ELR (cell line): ENCODE measurements around the gene EARS2.
"Not testable (repeated sequence)": the region's sequence is repeated elsewhere in the genome, so short reads cannot be mapped to it uniquely, and the experiment has no call there.

Experiments used
- DNase-seq: peaks from one replicate; pipeline ENCODE4 v3.0.0-alpha.2; 2015; ENCODE audit warnings: low read depth

EARS2 gene

GRCh38 chr16:23505671-23506605 lies 51.2 kb downstream of the EARS2 start:
- DNase-seq, result no peak

- DNase-seq, result no peak
Observed at GRCh38 chr16:23505180-23505665, 51.9 kb downstream of the EARS2 start.

- DNase-seq, result peak; percentile 96
Observed at GRCh38 chr16:23504453-23505179, 52.5 kb downstream of the EARS2 start.

- no peak for DNase-seq
Observed at GRCh38 chr16:23504076-23504452, 53.1 kb downstream of the EARS2 start.

- no peak for DNase-seq
Observed at GRCh38 chr16:23502466-23502865, 54.7 kb downstream of the EARS2 start.

- no peak for DNase-seq
Observed at GRCh38 chr16:23501291-23501690, 55.9 kb downstream of the EARS2 start.

GRCh38 chr16:23500862-23501225 lies 56.3 kb downstream of the EARS2 start:
- DNase-seq, result no peak

GRCh38 chr16:23500212-23500861 lies 56.8 kb downstream of the EARS2 start:
- no peak for DNase-seq

- no peak for DNase-seq
Observed at GRCh38 chr16:23499801-23500200, 57.3 kb downstream of the EARS2 start.

- DNase-seq, result no peak
Observed at GRCh38 chr16:23498863-23499262, 58.3 kb downstream of the EARS2 start.

GRCh38 chr16:23497543-23497868 lies 59.6 kb downstream of the EARS2 start:
- DNase-seq, result no peak

- DNase-seq, result peak; percentile 42
Observed at GRCh38 chr16:23496821-23497542, 60.2 kb downstream of the EARS2 start.

GRCh38 chr16:23495671-23496070 lies 61.5 kb downstream of the EARS2 start:
- no peak for DNase-seq

- no peak for DNase-seq
Observed at GRCh38 chr16:23494188-23494587, 63.0 kb downstream of the EARS2 start.

GRCh38 chr16:23491490-23492391 lies 65.4 kb downstream of the EARS2 start:
- DNase-seq, result peak; percentile 56

GRCh38 chr16:23486480-23486879 lies 70.7 kb downstream of the EARS2 start:
- DNase-seq, result no peak

- no peak for DNase-seq
Observed at GRCh38 chr16:23485841-23486240, 71.3 kb downstream of the EARS2 start.

- no peak for DNase-seq
Observed at GRCh38 chr16:23485257-23485614, 71.9 kb downstream of the EARS2 start.

GRCh38 chr16:23484510-23485256 lies 72.5 kb downstream of the EARS2 start:
- DNase-seq, result no peak

- not testable (repeated sequence) for DNase-seq
Observed at GRCh38 chr16:23483492-23483891, 73.7 kb downstream of the EARS2 start.
